Neutrophil (primary cell): ENCODE results near the gene VWC2L.

ENCODE experiments used
- H3K27ac ChIP-seq: fragments of 200-600 bp; sonication (generic); 2 replicates; pipeline ENCODE4 v1.5.1; 2016; ENCODE audit warnings: mild to moderate bottlenecking, moderate library complexity
- H3K27me3 ChIP-seq: fragments of 200-600 bp; sonication (generic); 2 replicates; pipeline ENCODE4 v1.6.0; 2016; ENCODE audit warnings: mild to moderate bottlenecking
- H3K36me3 ChIP-seq: fragments of 200-600 bp; sonication (generic); 2 replicates; pipeline ENCODE4 v1.5.1; 2017
- H3K4me1 ChIP-seq, 2 experiments: fragments of 200-600 bp in 1 of 2; sonication (generic) in 1 of 2; 1 replicate in 1 of 2; 2 replicates in 1 of 2; pipeline versions ENCODE4 v1.5.1 to v1.6.1; 2013 to 2016; ENCODE audit warnings: low read depth in 1 of 2, low read length in 1 of 2, mild to moderate bottlenecking in 1 of 2, moderate library complexity in 1 of 2; ENCODE audit not compliant: control insufficient read depth in 1 of 2, insufficient read depth in 1 of 2
- H3K4me3 ChIP-seq, 2 experiments: fragments of 200-600 bp in 1 of 2; sonication (generic) in 1 of 2; 1 replicate in 1 of 2; 2 replicates in 1 of 2; pipeline ENCODE4 v1.5.1; 2013 to 2016; ENCODE audit warnings: low read depth in 1 of 2, low read length in 1 of 2, mild to moderate bottlenecking in 1 of 2, moderate library complexity in 1 of 2
- H3K9me3 ChIP-seq: fragments of 200-600 bp; sonication (generic); 2 replicates; pipeline ENCODE4 v1.5.1; 2016
- CTCF ChIP-seq: fragments of 200-600 bp; sonication (generic); IDR thresholded peaks from 2 replicates; pipeline ENCODE4 v1.5.1; 2016; ENCODE audit warnings: antibody characterized with exemption

The VWC2L gene

GRCh38 chr2:214410918-214411554 lies at the start of gene VWC2L:
Gene VWC2L (plus strand): TSS chr2:214411054. CDS start chr2:214414194, 3,140 bp downstream.
- Histone ChIP-seq H3K4me1 (no peaks in the 10 kb centered on the region), H3K27me3 (no peaks in the 10 kb centered on the region), H3K4me3 (no peak within 1 kb of the TSS), H3K9me3 (no peaks in the 10 kb centered on the region), H3K36me3 (no peaks in the 10 kb centered on the region), H3K27ac (no peak within 1 kb of the TSS)
- TF ChIP-seq CTCF = no peak

GRCh38 chr2:214361116-214361515 lies 49.7 kb upstream of the VWC2L start:
- H3K9me3 ChIP-seq = no peaks in the 10 kb centered on the region
- H3K27ac ChIP-seq = no peak overlapping the region
- H3K27me3 ChIP-seq = no peaks in the 10 kb centered on the region
- no peak for TF ChIP-seq CTCF
- no peaks in the 10 kb centered on the region for H3K36me3 ChIP-seq
- H3K4me1 ChIP-seq = no peaks in the 10 kb centered on the region
- no peak overlapping the region for H3K4me3 ChIP-seq

- Histone ChIP-seq H3K9me3 (no peaks in the 10 kb centered on the region), H3K4me1 (no peaks in the 10 kb centered on the region), H3K27ac (no peak overlapping the region), H3K36me3 (no peaks in the 10 kb centered on the region), H3K27me3 (no peaks in the 10 kb centered on the region), H3K4me3 (no peak overlapping the region)
- TF ChIP-seq CTCF = no peak
These were observed 45.3 kb upstream of the VWC2L start for GRCh38 chr2:214365549-214365948.

- H3K4me3 ChIP-seq = no peak overlapping the region
- TF ChIP-seq CTCF = no peak
- H3K36me3 ChIP-seq = no peaks in the 10 kb centered on the region
- H3K27me3 ChIP-seq = no peaks in the 10 kb centered on the region
- H3K27ac ChIP-seq = no peak overlapping the region
- H3K4me1 ChIP-seq = no peaks in the 10 kb centered on the region
- H3K9me3 ChIP-seq = no peaks in the 10 kb centered on the region
These were observed 43.7 kb upstream of the VWC2L start for GRCh38 chr2:214367171-214367570.

GRCh38 chr2:214376618-214377285 lies 34.1 kb upstream of the VWC2L start:
- no peaks in the 10 kb centered on the region for H3K36me3 ChIP-seq
- TF ChIP-seq CTCF = no peak
- H3K9me3 ChIP-seq = no peaks in the 10 kb centered on the region
- H3K4me3 ChIP-seq = no peak overlapping the region
- H3K4me1 ChIP-seq = no peaks in the 10 kb centered on the region
- H3K27ac ChIP-seq = no peak overlapping the region
- no peaks in the 10 kb centered on the region for H3K27me3 ChIP-seq
